Activated naive CD8-positive, alpha-beta T cell treated with anti-CD3 and anti-CD28 coated beads, Interleukin-2, amount 10 ng/mL, durations not matched to agents 7 days and 5 days (primary cell): ENCODE measurements around the gene ATP11A. TPM values are rescaled to one million over a fixed set of nuclear protein-coding genes. Genes with fewer than 3 reads are reported as not detected.
A peak's percentile ranks its signal among the peaks of the same experiment; 100 is the strongest.

Experiments used
- ATAC-seq: fragments of 150-1000 bp; cut with Tn5 transposase; one replicate; pipeline ENCODE4 v1.10.0; 2021; ENCODE audit warnings: low read depth, moderate library complexity
- POLR2A ChIA-PET: fragments of 350-600 bp; sonication (Branson Sonifier 250); formaldehyde crosslinking; loops from one replicate; lab custom pipeline; 2021; ENCODE audit warnings: antibody characterized with exemption; lab: Charles Lee
- DNase-seq: peaks from one replicate; pipeline ENCODE4 v3.0.0; 2021
- H3K27ac Mint-ChIP-seq: one replicate; pipeline ENCODE4 v1.8.0; 2022; ENCODE audit warnings: mild to moderate bottlenecking, mixed read lengths
- H3K27me3 Mint-ChIP-seq: one replicate; pipeline ENCODE4 v1.8.0; 2022; ENCODE audit warnings: mild to moderate bottlenecking, moderate library complexity, mixed read lengths
- H3K36me3 Mint-ChIP-seq: one replicate; pipeline ENCODE4 v1.8.0; 2021; ENCODE audit warnings: mild to moderate bottlenecking, mixed read lengths
- H3K4me1 Mint-ChIP-seq: one replicate; pipeline ENCODE4 v1.8.0; 2021; ENCODE audit warnings: mixed read lengths
- H3K4me3 Mint-ChIP-seq: one replicate; pipeline ENCODE4 v1.8.0; 2022; ENCODE audit warnings: mild to moderate bottlenecking, moderate library complexity, mixed read lengths
- H3K9me3 Mint-ChIP-seq: one replicate; pipeline ENCODE4 v1.8.0; 2021; ENCODE audit warnings: mixed read lengths
- total RNA-seq, 2 experiments: library from RNA; stranded (reverse); gene quantifications; one replicate each; pipeline ENCODE4 v1.2.3, GENCODE V29; 2021

ATP11A gene
- total RNA-seq, 2 experiments from 2014 or later = 36.5 to 38.2 TPM

DNA sequence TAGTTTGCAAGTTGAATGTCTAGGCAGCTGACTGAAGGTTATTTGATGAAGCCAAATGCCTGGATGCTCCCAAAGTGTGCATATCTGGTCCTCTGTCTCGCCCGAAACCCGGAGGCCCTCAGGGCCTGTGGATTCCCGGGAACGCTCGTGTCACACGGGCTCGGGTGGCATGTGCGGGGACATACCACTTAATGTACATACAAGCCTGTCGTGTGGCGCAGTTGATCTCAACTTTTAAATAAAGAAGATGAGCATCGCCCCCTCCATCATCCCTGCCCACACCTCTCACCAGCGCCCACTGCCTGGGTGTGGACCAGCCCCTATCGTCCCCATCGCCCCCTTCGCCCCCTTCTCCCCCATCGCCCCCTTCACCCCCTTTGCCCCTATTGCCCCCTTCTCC, 33.9 kb downstream of the ATP11A start:
- Mint-ChIP-seq H3K4me1 (peaks cover 18% of the 10 kb centered on the region), H3K36me3 (no peaks in the 10 kb centered on the region), H3K4me3 (no peak overlapping the region), H3K27me3 (no peaks in the 10 kb centered on the region), H3K27ac (no peak overlapping the region), H3K9me3 (no peaks in the 10 kb centered on the region)
- DNase-seq = no peak
- no peak for ATAC-seq
- POLR2A ChIA-PET = no interaction called here

- Mint-ChIP-seq H3K4me3 (no peak overlapping the region), H3K27me3 (no peaks in the 10 kb centered on the region), H3K4me1 (peaks cover 18% of the 10 kb centered on the region), H3K27ac (no peak overlapping the region), H3K9me3 (no peaks in the 10 kb centered on the region), H3K36me3 (no peaks in the 10 kb centered on the region)
- DNase-seq = no peak
- no peak for ATAC-seq
- POLR2A ChIA-PET = no interaction called here
These were observed 35.0 kb downstream of the ATP11A start for GRCh38 chr13:112724788-112725345.

- POLR2A ChIA-PET = no interaction called here
- Mint-ChIP-seq H3K27ac (peak overlapping the region; percentile 74), H3K36me3 (no peaks in the 10 kb centered on the region), H3K4me1 (peaks cover 17% of the 10 kb centered on the region), H3K4me3 (peak overlapping the region; percentile 72), H3K27me3 (no peaks in the 10 kb centered on the region), H3K9me3 (no peaks in the 10 kb centered on the region)
- ATAC-seq (peak; percentile 55), DNase-seq (peak; percentile 40)
These were observed 35.6 kb downstream of the ATP11A start for GRCh38 chr13:112725346-112726015.

DNA sequence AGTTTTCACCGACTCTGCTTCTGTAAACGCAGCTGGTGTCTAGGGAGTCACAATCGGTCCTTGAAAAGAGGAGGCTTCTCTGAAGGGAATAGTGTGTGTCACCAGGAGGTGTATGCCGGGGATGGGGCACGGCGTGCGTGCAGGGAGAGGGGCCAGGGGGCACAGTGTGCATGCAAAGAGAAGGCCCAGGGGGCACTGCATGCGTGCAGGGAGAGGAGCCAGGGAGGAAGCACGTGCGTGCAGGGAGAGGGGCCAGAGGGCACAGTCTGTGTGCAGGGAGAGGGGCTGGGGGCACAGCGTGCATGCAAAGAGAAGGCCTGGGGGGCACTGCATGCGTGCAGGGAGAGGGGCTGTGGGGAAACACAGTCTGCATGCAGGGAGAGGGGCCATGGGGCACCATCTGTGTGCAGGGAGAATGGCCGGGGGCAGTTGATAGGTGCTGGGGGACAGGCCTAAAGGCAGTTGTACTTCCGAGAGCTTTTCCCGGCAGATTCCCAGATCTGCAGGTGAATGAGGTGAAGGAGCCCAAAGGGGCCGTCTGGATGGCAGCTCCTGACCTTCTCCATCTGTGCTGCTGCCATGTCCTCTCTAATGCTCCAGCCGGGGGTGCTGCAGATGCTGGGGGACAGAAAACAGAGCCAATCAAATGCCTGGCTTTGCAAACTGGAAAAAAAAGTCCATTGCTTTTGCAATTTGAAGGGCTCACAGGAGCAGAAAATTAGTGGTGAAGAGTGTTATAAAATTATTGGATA, 36.4 kb downstream of the ATP11A start:
- Mint-ChIP-seq H3K4me3 (peak overlapping the region; percentile 72), H3K27ac (peak overlapping the region; percentile 74), H3K27me3 (no peaks in the 10 kb centered on the region), H3K36me3 (no peaks in the 10 kb centered on the region), H3K4me1 (peaks cover 17% of the 10 kb centered on the region), H3K9me3 (no peaks in the 10 kb centered on the region)
- DNase-seq = no peak
- ATAC-seq = peak; percentile 32
- POLR2A ChIA-PET = no interaction called here

- ATAC-seq (no peak), DNase-seq (no peak)
- no peak overlapping the region for H3K27ac Mint-ChIP-seq
- H3K4me3 Mint-ChIP-seq = no peak overlapping the region
- no peaks in the 10 kb centered on the region for H3K36me3 Mint-ChIP-seq
- H3K4me1 Mint-ChIP-seq = peaks cover 13% of the 10 kb centered on the region
- no peaks in the 10 kb centered on the region for H3K27me3 Mint-ChIP-seq
- no peaks in the 10 kb centered on the region for H3K9me3 Mint-ChIP-seq
- POLR2A ChIA-PET = no interaction called here
These were observed 37.7 kb downstream of the ATP11A start for GRCh38 chr13:112727581-112727980.

DNA sequence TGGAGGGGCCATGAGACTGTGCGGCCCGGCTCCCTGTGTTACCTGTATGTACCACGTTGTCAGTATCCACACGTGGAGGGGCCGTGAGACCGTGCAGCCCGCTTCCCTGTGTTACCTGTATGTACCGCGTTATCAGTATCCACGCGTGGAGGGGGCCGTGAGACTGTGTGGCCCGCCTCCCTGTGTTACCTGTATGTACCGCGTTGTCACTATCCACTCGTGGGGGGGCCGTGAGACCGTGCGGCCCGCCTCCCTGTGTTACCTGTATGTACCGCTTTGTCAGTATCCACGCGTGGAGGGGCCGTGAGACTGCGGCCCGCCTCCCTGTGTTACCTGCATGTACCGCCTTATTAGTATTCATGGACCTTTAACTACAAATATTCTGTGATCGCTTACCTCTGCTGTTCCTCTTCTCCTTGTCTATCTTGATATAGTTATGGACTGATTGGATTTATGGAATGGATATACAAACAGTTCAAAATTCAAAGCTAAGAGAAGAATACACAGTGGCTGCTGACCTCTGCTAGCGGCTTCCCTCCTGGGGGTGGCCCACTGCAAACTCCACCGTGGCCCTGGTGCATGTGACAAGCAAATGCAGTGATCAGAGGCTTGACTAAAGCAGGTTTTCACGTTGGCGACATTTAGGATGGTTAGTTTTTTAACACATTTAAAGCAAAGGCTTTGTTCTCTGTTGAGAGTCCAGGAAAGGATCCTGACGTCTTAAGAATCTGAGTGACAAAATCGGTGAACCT, 38.7 kb downstream of the ATP11A start:
- no peak overlapping the region for H3K4me3 Mint-ChIP-seq
- no peak for DNase-seq
- no peaks in the 10 kb centered on the region for H3K9me3 Mint-ChIP-seq
- POLR2A ChIA-PET = no interaction called here
- no peak overlapping the region for H3K27ac Mint-ChIP-seq
- no peaks in the 10 kb centered on the region for H3K27me3 Mint-ChIP-seq
- ATAC-seq = no peak
- no peaks in the 10 kb centered on the region for H3K36me3 Mint-ChIP-seq
- H3K4me1 Mint-ChIP-seq = peaks cover 10% of the 10 kb centered on the region

DNA sequence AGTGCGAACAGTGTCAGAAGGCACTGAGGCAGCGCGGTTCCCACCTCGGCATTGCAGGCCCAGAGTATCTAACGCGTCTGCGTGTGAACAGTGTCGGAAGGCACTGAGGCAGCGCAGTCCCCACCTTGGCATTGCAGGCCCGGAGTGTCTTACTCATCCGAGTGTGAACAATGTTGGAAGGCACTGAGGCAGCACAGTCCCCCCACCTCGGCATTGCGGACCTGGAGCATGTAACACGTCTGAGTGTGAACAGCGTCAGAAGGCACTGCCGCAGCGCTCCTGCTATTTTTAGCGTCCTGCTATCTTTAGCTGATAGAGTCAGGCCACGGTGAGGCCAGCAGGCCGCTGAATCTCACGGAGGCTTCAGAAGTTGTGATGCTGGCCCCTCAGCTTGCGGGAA, 39.6 kb downstream of the ATP11A start:
- Mint-ChIP-seq H3K4me3 (no peak overlapping the region), H3K27me3 (no peaks in the 10 kb centered on the region), H3K9me3 (no peaks in the 10 kb centered on the region), H3K4me1 (peaks cover 10% of the 10 kb centered on the region), H3K36me3 (no peaks in the 10 kb centered on the region), H3K27ac (no peak overlapping the region)
- POLR2A ChIA-PET = no interaction called here
- DNase-seq (no peak), ATAC-seq (no peak)

GRCh38 chr13:112730157-112730671, 40.4 kb downstream of the ATP11A start:
- peaks cover 10% of the 10 kb centered on the region for H3K4me1 Mint-ChIP-seq
- no peaks in the 10 kb centered on the region for H3K9me3 Mint-ChIP-seq
- H3K36me3 Mint-ChIP-seq = no peaks in the 10 kb centered on the region
- H3K27ac Mint-ChIP-seq = no peak overlapping the region
- no peak overlapping the region for H3K4me3 Mint-ChIP-seq
- POLR2A ChIA-PET = no interaction called here
- DNase-seq (no peak), ATAC-seq (no peak)
- no peaks in the 10 kb centered on the region for H3K27me3 Mint-ChIP-seq

DNA sequence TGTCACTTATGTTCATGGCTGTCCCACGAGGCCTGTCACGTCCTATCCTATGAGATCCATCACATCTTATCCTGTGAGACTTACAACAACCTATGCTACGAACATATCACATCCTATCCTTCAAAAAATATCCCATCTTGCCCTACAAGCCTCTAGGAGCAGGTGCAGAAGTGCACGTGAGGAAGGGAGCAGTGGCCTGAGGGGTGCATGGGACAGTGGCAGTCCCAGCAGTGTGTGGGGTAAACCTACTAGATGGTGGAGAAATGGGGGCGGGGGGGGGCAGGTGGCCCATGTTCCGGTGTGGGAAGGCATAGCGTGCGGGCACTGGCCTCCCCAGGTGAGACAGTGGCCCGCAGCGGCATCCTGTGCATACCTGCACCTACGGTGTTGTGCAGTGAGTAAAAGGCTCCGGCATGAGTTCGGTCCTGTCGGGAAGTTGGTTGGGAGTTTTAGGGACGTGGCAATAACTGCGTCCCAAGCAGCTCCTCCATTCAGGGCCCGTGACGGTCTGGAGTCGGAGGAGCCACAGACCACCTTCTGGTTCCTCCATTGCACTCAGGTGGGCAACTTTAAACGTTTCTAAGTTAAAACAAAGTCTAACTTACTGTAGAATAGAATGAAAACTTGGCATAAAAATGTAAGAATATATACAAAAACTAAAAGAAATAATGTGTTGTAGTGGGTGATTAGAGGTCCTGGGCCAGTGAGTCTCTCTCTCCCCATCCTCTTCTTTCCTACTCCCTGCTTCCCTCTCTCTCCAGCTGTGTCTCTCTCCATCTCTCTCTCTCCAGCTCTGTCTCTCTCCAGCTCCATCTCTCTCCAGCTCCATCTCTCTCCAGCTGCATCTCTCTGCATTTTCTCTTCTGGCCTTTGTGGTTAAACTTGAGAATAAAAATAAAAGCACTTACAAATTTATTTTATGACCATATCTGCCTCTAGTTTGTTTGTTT, 42.1 kb downstream of the ATP11A start:
- no peak for DNase-seq
- H3K36me3 Mint-ChIP-seq = no peaks in the 10 kb centered on the region
- ATAC-seq = no peak
- H3K27ac Mint-ChIP-seq = no peak overlapping the region
- no peaks in the 10 kb centered on the region for H3K27me3 Mint-ChIP-seq
- no peaks in the 10 kb centered on the region for H3K9me3 Mint-ChIP-seq
- POLR2A ChIA-PET = no interaction called here
- H3K4me1 Mint-ChIP-seq = no peaks in the 10 kb centered on the region
- H3K4me3 Mint-ChIP-seq = no peak overlapping the region

- no peak for ATAC-seq
- POLR2A ChIA-PET = no interaction called here
- H3K27ac Mint-ChIP-seq = no peak overlapping the region
- no peak for DNase-seq
- H3K36me3 Mint-ChIP-seq = no peaks in the 10 kb centered on the region
- no peaks in the 10 kb centered on the region for H3K9me3 Mint-ChIP-seq
- H3K4me1 Mint-ChIP-seq = no peaks in the 10 kb centered on the region
- no peak overlapping the region for H3K4me3 Mint-ChIP-seq
- H3K27me3 Mint-ChIP-seq = no peaks in the 10 kb centered on the region
These were observed 42.8 kb downstream of the ATP11A start for GRCh38 chr13:112732679-112733078.

- H3K4me3 Mint-ChIP-seq = no peak overlapping the region
- POLR2A ChIA-PET = no interaction called here
- no peak for DNase-seq
These were observed 43.3 kb downstream of the ATP11A start for GRCh38 chr13:112733112-112733511.

GRCh38 chr13:112733661-112734379, 44.0 kb downstream of the ATP11A start:
- Mint-ChIP-seq H3K4me3 (no peak overlapping the region), H3K4me1 (no peaks in the 10 kb centered on the region), H3K27ac (no peak overlapping the region), H3K27me3 (no peaks in the 10 kb centered on the region), H3K9me3 (no peaks in the 10 kb centered on the region), H3K36me3 (no peaks in the 10 kb centered on the region)
- DNase-seq = no peak
- ATAC-seq = no peak
- POLR2A ChIA-PET = no interaction called here

More at GRCh38 chr13:112733112-112733511, 43.3 kb downstream of the ATP11A start:
- H3K27ac Mint-ChIP-seq = no peak overlapping the region
- no peaks in the 10 kb centered on the region for H3K9me3 Mint-ChIP-seq
- H3K36me3 Mint-ChIP-seq = no peaks in the 10 kb centered on the region
- no peak for ATAC-seq
- H3K4me1 Mint-ChIP-seq = no peaks in the 10 kb centered on the region
- H3K27me3 Mint-ChIP-seq = no peaks in the 10 kb centered on the region
